CD4-positive, CD25-positive, alpha-beta regulatory T cell (primary cell): Measurements from ENCODE around the gene ACO1. TPM values are rescaled to one million over a fixed set of nuclear protein-coding genes. Genes with fewer than 3 reads are reported as not detected.

Experiments
- ATAC-seq, 2 donors: fragments of 150-1000 bp; cut with Tn5 transposase; one replicate each; pipeline ENCODE4 v1.10.0; 2021; ENCODE audit warnings: low read depth in 2 of 2, moderate number of reproducible peaks in 2 of 2, moderate library complexity in 1 of 2
- DNase-seq, 3 donors: peaks; one replicate each; pipeline versions ENCODE4 v3.0.0 to v3.0.0-alpha.2; 2012 to 2022; ENCODE audit warnings: mixed read lengths in 1 of 3
- H3K27ac ChIP-seq: one replicate; pipeline ENCODE4 v1.7.0; 2013; ENCODE audit warnings: mild to moderate bottlenecking, low read length; ENCODE audit not compliant: insufficient read depth, poor library complexity, severe bottlenecking
- H3K27me3 ChIP-seq: one replicate; pipeline ENCODE4 v1.7.0; 2013; ENCODE audit warnings: low read length; ENCODE audit not compliant: control insufficient read depth, insufficient read depth
- H3K36me3 ChIP-seq: one replicate; pipeline ENCODE4 v1.7.0; 2013; ENCODE audit warnings: mild to moderate bottlenecking, low read length, moderate library complexity; ENCODE audit not compliant: control insufficient read depth, insufficient read depth
- H3K4me1 ChIP-seq: 2 replicates; pipeline ENCODE4 v1.7.0; 2013; ENCODE audit warnings: mild to moderate bottlenecking, low read length; ENCODE audit not compliant: insufficient read depth, control insufficient read depth, poor library complexity, severe bottlenecking
- H3K4me3 ChIP-seq: one replicate; pipeline ENCODE4 v1.7.0; 2013; ENCODE audit warnings: low read depth, mild to moderate bottlenecking, low read length, moderate library complexity
- H3K9me3 ChIP-seq, 2 experiments: 1 replicate in 1 of 2; 2 replicates in 1 of 2; pipeline ENCODE4 v1.7.0; 2013; ENCODE audit warnings: low read length in 2 of 2, mild to moderate bottlenecking in 1 of 2, moderate library complexity in 1 of 2; ENCODE audit not compliant: control insufficient read depth in 2 of 2
- H3K27ac Mint-ChIP-seq, 3 donors: one replicate each; pipeline ENCODE4 v1.8.0; 2020 to 2022; ENCODE audit warnings: mild to moderate bottlenecking in 3 of 3, mixed read lengths in 3 of 3, moderate library complexity in 2 of 3
- H3K27me3 Mint-ChIP-seq: one replicate; pipeline ENCODE4 v1.8.0; 2022; ENCODE audit warnings: mild to moderate bottlenecking, mixed read lengths
- H3K36me3 Mint-ChIP-seq: one replicate; pipeline ENCODE4 v1.8.0; 2020; ENCODE audit warnings: mixed read lengths
- H3K4me1 Mint-ChIP-seq, 4 donors: one replicate each; pipeline ENCODE4 v1.8.0; 2020 to 2022; ENCODE audit warnings: mixed read lengths in 4 of 4, mild to moderate bottlenecking in 1 of 4
- H3K4me3 Mint-ChIP-seq, 4 donors: one replicate each; pipeline ENCODE4 v1.8.0; 2020 to 2022; ENCODE audit warnings: mild to moderate bottlenecking in 4 of 4, mixed read lengths in 4 of 4, moderate library complexity in 3 of 4
- H3K9me3 Mint-ChIP-seq, 7 donors: one replicate each; pipeline ENCODE4 v1.8.0; 2020 to 2022; ENCODE audit warnings: mixed read lengths in 7 of 7, mild to moderate bottlenecking in 3 of 7, moderate library complexity in 2 of 7
- polyA plus RNA-seq, 4 donors: library from polyadenylated mRNA; unstranded; fragments of 300-500 nt; fragmentation: Illumina TruSeq; gene quantifications; one replicate each; pipeline ENCODE4 v1.2.3, GENCODE V29; 2021
- total RNA-seq: library from RNA; stranded (reverse); gene quantifications from one replicate; pipeline ENCODE4 v1.2.3, GENCODE V29; 2022

ACO1 gene
- total and polyA plus RNA-seq, 5 donors from 2014 or later, result 3.6 to 7.4 (median 6.0) TPM

GRCh38 chr9:32441678-32442077 lies 57.2 kb downstream of the ACO1 start:
- peaks cover 28% of the 10 kb centered on the region for H3K36me3 Mint-ChIP-seq
- peaks cover 35% of the 10 kb centered on the region for H3K36me3 ChIP-seq

GRCh38 chr9:32442433-32442832 lies 58.0 kb downstream of the ACO1 start:
- peaks cover 0 to 6% (median 0%) of the 10 kb centered on the region in 7 donors for H3K9me3 Mint-ChIP-seq
- no peak overlapping the region for H3K4me3 Mint-ChIP-seq
- H3K27ac Mint-ChIP-seq, result peak overlapping the region in 1 of 3 donors; percentile 29
- Histone ChIP-seq H3K9me3 (no peaks in the 10 kb centered on the region), H3K36me3 (peaks cover 37% of the 10 kb centered on the region), H3K4me1 (no peaks in the 10 kb centered on the region), H3K4me3 (no peak overlapping the region), H3K27ac (no peak overlapping the region), H3K27me3 (no peaks in the 10 kb centered on the region)
- DNase-seq (no peak), ATAC-seq (no peak)
- peaks cover 35% of the 10 kb centered on the region for H3K36me3 Mint-ChIP-seq
- no peaks in the 10 kb centered on the region for H3K27me3 Mint-ChIP-seq
- H3K4me1 Mint-ChIP-seq, result peaks cover 0 to 8% (median 3%) of the 10 kb centered on the region in 4 donors

More at GRCh38 chr9:32441678-32442077, 57.2 kb downstream of the ACO1 start:
- Histone ChIP-seq H3K27me3 (no peaks in the 10 kb centered on the region), H3K4me1 (no peaks in the 10 kb centered on the region), H3K27ac (no peak overlapping the region), H3K9me3 (no peaks in the 10 kb centered on the region), H3K4me3 (no peak overlapping the region)
- ATAC-seq, result no peak
- peak overlapping the region in 1 of 3 donors; percentile 49 for H3K27ac Mint-ChIP-seq
- peaks cover 0 to 6% (median 0%) of the 10 kb centered on the region in 7 donors for H3K9me3 Mint-ChIP-seq
- no peaks in the 10 kb centered on the region for H3K27me3 Mint-ChIP-seq
- no peak for DNase-seq
- no peak overlapping the region for H3K4me3 Mint-ChIP-seq
- H3K4me1 Mint-ChIP-seq, result peaks cover 0 to 5% (median 3%) of the 10 kb centered on the region in 4 donors

- no peaks in the 10 kb centered on the region for H3K9me3 ChIP-seq
- H3K27me3 ChIP-seq, result no peaks in the 10 kb centered on the region
- peaks cover 59% of the 10 kb centered on the region for H3K36me3 ChIP-seq
- peak overlapping the region in 1 of 4 donors; percentile 91 for H3K4me3 Mint-ChIP-seq
- H3K27me3 Mint-ChIP-seq, result no peaks in the 10 kb centered on the region
- H3K4me3 ChIP-seq, result no peak overlapping the region
- ATAC-seq (no peak), DNase-seq (no peak)
- H3K4me1 Mint-ChIP-seq, result peaks cover 0 to 6% (median 0%) of the 10 kb centered on the region in 4 donors
- no peaks in the 10 kb centered on the region for H3K4me1 ChIP-seq
- H3K27ac ChIP-seq, result no peak overlapping the region
- peak overlapping the region in 1 of 3 donors; percentile 6 for H3K27ac Mint-ChIP-seq
- peaks cover 0 to 6% (median 0%) of the 10 kb centered on the region in 7 donors for H3K9me3 Mint-ChIP-seq
- peaks cover 57% of the 10 kb centered on the region for H3K36me3 Mint-ChIP-seq
Measured at GRCh38 chr9:32449969-32450368, 65.5 kb downstream of the ACO1 start.

DNA sequence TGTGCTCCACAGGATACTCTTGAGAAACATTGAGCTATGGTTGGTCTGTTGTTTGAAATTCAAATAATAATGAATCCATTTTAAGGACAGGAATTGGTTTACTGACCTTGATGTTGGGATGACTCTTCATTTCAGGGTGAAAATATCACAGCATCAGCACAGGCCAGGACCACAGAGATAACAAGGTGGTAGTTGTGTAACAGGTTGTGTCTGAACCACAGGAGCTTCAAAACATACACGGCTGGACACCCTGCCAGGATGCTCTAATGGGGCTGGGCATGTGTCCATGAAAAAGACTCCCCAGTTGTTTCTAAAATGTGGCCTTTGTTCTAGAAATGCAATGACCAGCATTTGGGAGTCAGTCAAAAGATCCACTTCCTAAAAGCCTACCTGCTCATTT lies 69.8 kb downstream of the ACO1 start:
- H3K27ac Mint-ChIP-seq, result no peak overlapping the region
- Histone ChIP-seq H3K27ac (no peak overlapping the region), H3K27me3 (no peaks in the 10 kb centered on the region), H3K4me3 (no peak overlapping the region), H3K9me3 (no peaks in the 10 kb centered on the region), H3K36me3 (peaks cover 75% of the 10 kb centered on the region), H3K4me1 (no peaks in the 10 kb centered on the region)
- no peaks in the 10 kb centered on the region for H3K4me1 Mint-ChIP-seq
- DNase-seq (no peak), ATAC-seq (no peak)
- no peaks in the 10 kb centered on the region for H3K27me3 Mint-ChIP-seq
- H3K4me3 Mint-ChIP-seq, result no peak overlapping the region
- H3K9me3 Mint-ChIP-seq, result no peaks in the 10 kb centered on the region
- peaks cover 52% of the 10 kb centered on the region for H3K36me3 Mint-ChIP-seq

DNA sequence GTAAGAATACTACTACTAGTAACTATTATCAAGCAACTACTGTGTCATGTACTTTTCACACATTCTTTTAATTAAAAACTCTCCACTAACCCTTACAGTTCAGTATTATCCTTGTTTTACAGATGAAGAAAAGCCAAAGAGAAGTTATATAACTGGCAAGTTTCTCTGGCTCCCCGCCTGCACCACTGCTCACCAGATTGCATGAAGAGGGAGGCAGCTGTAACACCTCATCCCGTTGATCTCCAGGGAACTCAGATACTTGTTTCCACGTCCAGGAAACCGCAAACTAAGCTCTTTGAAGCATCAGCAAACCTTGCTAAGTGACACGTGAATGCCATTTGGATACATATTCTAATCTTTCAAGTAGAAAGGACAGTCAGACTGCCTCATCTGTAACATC lies 71.3 kb downstream of the ACO1 start:
- H3K27ac ChIP-seq, result no peak overlapping the region
- H3K4me1 ChIP-seq, result no peaks in the 10 kb centered on the region
- ATAC-seq (no peak), DNase-seq (no peak)
- no peaks in the 10 kb centered on the region for H3K27me3 ChIP-seq
- H3K9me3 ChIP-seq, result no peaks in the 10 kb centered on the region
- H3K4me3 ChIP-seq, result no peak overlapping the region
- no peak overlapping the region for H3K4me3 Mint-ChIP-seq
- H3K27me3 Mint-ChIP-seq, result no peaks in the 10 kb centered on the region
- H3K36me3 Mint-ChIP-seq, result peaks cover 50% of the 10 kb centered on the region
- H3K27ac Mint-ChIP-seq, result no peak overlapping the region
- peaks cover 78% of the 10 kb centered on the region for H3K36me3 ChIP-seq
- peaks cover 0 to 6% (median 0%) of the 10 kb centered on the region in 4 donors for H3K4me1 Mint-ChIP-seq
- no peaks in the 10 kb centered on the region for H3K9me3 Mint-ChIP-seq

DNA sequence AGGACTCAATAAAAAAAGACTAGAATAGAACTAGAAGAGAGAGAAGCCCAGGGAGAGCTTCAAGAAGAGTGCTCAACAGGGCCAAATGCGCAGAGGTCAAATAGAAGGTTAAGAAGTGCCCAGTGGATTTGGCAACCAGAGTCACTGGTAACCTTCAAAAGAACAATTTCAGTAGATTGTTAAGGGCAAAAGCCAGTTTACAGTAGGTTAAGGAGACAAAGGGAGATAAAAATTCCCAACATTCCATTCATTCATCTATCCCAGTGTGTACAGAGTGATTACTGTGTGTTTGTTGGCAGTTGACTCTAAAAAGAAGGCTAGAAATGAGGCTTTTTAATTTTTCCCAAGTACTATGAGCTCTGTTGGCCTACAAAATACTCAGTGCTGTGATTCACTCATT lies 72.1 kb downstream of the ACO1 start:
- DNase-seq (no peak), ATAC-seq (no peak)
- H3K36me3 Mint-ChIP-seq, result peaks cover 50% of the 10 kb centered on the region
- no peak overlapping the region for H3K27ac Mint-ChIP-seq
- no peaks in the 10 kb centered on the region for H3K4me1 ChIP-seq
- H3K9me3 Mint-ChIP-seq, result no peaks in the 10 kb centered on the region
- H3K4me3 Mint-ChIP-seq, result no peak overlapping the region
- no peak overlapping the region for H3K4me3 ChIP-seq
- peaks cover 0 to 6% (median 0%) of the 10 kb centered on the region in 4 donors for H3K4me1 Mint-ChIP-seq
- H3K9me3 ChIP-seq, result no peaks in the 10 kb centered on the region
- no peak overlapping the region for H3K27ac ChIP-seq
- H3K27me3 Mint-ChIP-seq, result no peaks in the 10 kb centered on the region
- H3K27me3 ChIP-seq, result no peaks in the 10 kb centered on the region
- H3K36me3 ChIP-seq, result peaks cover 76% of the 10 kb centered on the region

GRCh38 chr9:32463500-32464293 lies 79.3 kb downstream of the ACO1 start:
- H3K36me3 Mint-ChIP-seq, result peaks cover 63% of the 10 kb centered on the region
- H3K36me3 ChIP-seq, result peaks cover 80% of the 10 kb centered on the region
- no peak overlapping the region for H3K27ac ChIP-seq
- no peaks in the 10 kb centered on the region for H3K9me3 Mint-ChIP-seq
- H3K4me1 ChIP-seq, result no peaks in the 10 kb centered on the region
- no peaks in the 10 kb centered on the region for H3K27me3 Mint-ChIP-seq
- no peak overlapping the region for H3K27ac Mint-ChIP-seq
- no peak overlapping the region for H3K4me3 Mint-ChIP-seq
- no peaks in the 10 kb centered on the region for H3K9me3 ChIP-seq
- H3K4me3 ChIP-seq, result no peak overlapping the region
- DNase-seq (no peak), ATAC-seq (no peak)
- peaks cover 0 to 15% (median 2%) of the 10 kb centered on the region in 4 donors for H3K4me1 Mint-ChIP-seq
- H3K27me3 ChIP-seq, result no peaks in the 10 kb centered on the region

DNA sequence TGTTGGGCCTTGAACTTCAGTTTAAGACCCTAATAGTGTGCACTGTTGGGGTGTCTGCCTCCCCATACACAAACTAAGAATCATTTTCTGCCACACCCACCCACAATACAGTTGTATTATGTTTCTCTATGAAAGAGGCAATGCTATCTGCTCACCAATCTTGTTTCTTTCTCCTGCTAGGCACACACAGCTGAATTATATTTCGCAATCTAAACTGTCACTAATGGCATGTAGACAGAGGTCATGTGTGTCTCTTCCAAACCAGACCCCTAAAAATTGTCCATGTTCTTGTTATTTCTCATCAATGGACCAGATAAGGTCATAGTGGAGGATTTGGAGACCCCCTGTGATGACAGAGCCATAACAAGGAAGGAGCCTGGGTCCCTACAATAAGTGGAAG lies 84.3 kb downstream of the ACO1 start:
- peaks cover 64% of the 10 kb centered on the region for H3K36me3 Mint-ChIP-seq
- Histone ChIP-seq H3K36me3 (peaks cover 70% of the 10 kb centered on the region), H3K4me3 (no peak overlapping the region), H3K27me3 (no peaks in the 10 kb centered on the region), H3K4me1 (no peaks in the 10 kb centered on the region), H3K9me3 (no peaks in the 10 kb centered on the region), H3K27ac (no peak overlapping the region)
- ATAC-seq (no peak), DNase-seq (no peak)
- H3K27ac Mint-ChIP-seq, result no peak overlapping the region
- H3K4me3 Mint-ChIP-seq, result no peak overlapping the region
- H3K9me3 Mint-ChIP-seq, result no peaks in the 10 kb centered on the region
- no peaks in the 10 kb centered on the region for H3K27me3 Mint-ChIP-seq
- peaks cover 0 to 9% (median 4%) of the 10 kb centered on the region in 4 donors for H3K4me1 Mint-ChIP-seq
